Coronary artery (tissue), 2 donors: Measurements from ENCODE around the gene UROS.

ENCODE experiments used
- DNase-seq: peaks from one replicate; pipeline ENCODE4 v3.0.0-alpha.2; 2017; ENCODE audit warnings: low spot score
- H3K27ac ChIP-seq, 2 donors: fragments of 200-600 bp; sonication (generic); one replicate each; pipeline ENCODE4 v1.5.1; 2016 to 2019
- H3K4me3 ChIP-seq: fragments of 200-600 bp; sonication (generic); 2 replicates; pipeline ENCODE4 v1.5.1; 2016; ENCODE audit warnings: mild to moderate bottlenecking, moderate library complexity
- CTCF ChIP-seq: fragments of 200-600 bp; sonication (generic); IDR thresholded peaks from one replicate; pipeline ENCODE4 v1.5.1; 2019; ENCODE audit warnings: antibody characterized with exemption

UROS gene

GRCh38 chr10:125816548-125816947 is 6.5 kb downstream of the UROS start:
- no peak for DNase-seq
- Histone ChIP-seq H3K27ac (no peak overlapping the region), H3K4me3 (no peak overlapping the region)
- no peak for TF ChIP-seq CTCF

- DNase-seq = no peak
- no peak for TF ChIP-seq CTCF
- Histone ChIP-seq H3K4me3 (no peak overlapping the region), H3K27ac (no peak overlapping the region)
Measured at GRCh38 chr10:125815764-125816163, 7.3 kb downstream of the UROS start.

GRCh38 chr10:125812128-125812750 is 10.8 kb downstream of the UROS start:
- Histone ChIP-seq H3K4me3 (no peak overlapping the region), H3K27ac (no peak overlapping the region)
- TF ChIP-seq CTCF = no peak
- no peak for DNase-seq

GRCh38 chr10:125811251-125811650 is 11.8 kb downstream of the UROS start:
- H3K27ac ChIP-seq = no peak overlapping the region
- no peak for DNase-seq
- H3K4me3 ChIP-seq = no peak overlapping the region
- no peak for TF ChIP-seq CTCF

- Histone ChIP-seq H3K27ac (no peak overlapping the region), H3K4me3 (no peak overlapping the region)
- TF ChIP-seq CTCF = no peak
- no peak for DNase-seq
Measured at GRCh38 chr10:125808047-125808446, 15.0 kb downstream of the UROS start.

GRCh38 chr10:125802739-125803138 is 20.3 kb downstream of the UROS start:
- no peak overlapping the region for H3K4me3 ChIP-seq
- DNase-seq = no peak
- TF ChIP-seq CTCF = no peak
- H3K27ac ChIP-seq = no peak overlapping the region

GRCh38 chr10:125802131-125802530 is 20.9 kb downstream of the UROS start:
- no peak overlapping the region for H3K4me3 ChIP-seq
- no peak for DNase-seq
- H3K27ac ChIP-seq = no peak overlapping the region
- no peak for TF ChIP-seq CTCF
